Lower leg skin (tissue), 3 donors: Measurements from ENCODE around the gene MAPK10.

Experiments
- POLR2A ChIP-seq, 2 donors: fragments of 450-650 bp; IDR thresholded peaks; one replicate each; pipeline ENCODE4 v1.6.1; 2016 to 2017; ENCODE audit warnings: antibody characterized with exemption in 2 of 2, mild to moderate bottlenecking in 1 of 2, moderate library complexity in 1 of 2
- TF ChIP-seq, protein P1 (sequence below), 3 donors: fragments of 450-650 bp; IDR thresholded peaks; one replicate each; pipeline ENCODE4 v1.5.1; 2016; ENCODE audit warnings: antibody characterized with exemption in 3 of 3, mild to moderate bottlenecking in 3 of 3, moderate library complexity in 2 of 3

DNA sequence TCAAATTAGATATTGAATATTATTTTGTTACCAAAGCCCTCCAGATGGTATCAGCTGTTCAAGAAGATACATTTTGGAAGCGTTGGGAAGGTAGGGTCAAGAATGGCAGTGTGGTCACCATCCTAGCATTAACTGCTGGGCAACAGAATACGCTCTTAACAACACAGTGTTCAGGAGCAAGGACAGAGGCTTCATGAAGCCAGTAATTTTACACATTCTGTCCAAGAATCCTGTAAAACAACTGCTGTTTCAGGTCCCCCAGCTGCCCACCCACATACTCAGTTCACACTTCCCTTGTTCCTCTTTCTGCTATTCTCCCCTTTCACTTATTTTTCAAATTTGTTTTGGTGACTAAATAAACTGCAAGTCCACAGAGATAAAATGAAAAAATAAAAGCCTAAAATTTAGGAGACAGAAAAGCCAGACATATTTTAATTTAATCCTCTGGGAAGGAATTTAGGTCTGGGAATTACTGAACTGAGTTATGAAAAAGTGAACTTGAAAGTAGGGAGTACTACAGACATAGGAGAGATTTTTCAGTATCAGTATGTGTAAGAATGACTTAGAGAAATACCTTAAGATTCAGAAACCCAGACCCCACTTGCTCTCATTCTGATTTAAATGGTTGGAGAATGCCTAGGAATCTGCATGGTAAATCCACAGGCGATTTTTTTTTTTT lies 406.7 kb downstream of the MAPK10 start:
- TF ChIP-seq, protein P1, sequence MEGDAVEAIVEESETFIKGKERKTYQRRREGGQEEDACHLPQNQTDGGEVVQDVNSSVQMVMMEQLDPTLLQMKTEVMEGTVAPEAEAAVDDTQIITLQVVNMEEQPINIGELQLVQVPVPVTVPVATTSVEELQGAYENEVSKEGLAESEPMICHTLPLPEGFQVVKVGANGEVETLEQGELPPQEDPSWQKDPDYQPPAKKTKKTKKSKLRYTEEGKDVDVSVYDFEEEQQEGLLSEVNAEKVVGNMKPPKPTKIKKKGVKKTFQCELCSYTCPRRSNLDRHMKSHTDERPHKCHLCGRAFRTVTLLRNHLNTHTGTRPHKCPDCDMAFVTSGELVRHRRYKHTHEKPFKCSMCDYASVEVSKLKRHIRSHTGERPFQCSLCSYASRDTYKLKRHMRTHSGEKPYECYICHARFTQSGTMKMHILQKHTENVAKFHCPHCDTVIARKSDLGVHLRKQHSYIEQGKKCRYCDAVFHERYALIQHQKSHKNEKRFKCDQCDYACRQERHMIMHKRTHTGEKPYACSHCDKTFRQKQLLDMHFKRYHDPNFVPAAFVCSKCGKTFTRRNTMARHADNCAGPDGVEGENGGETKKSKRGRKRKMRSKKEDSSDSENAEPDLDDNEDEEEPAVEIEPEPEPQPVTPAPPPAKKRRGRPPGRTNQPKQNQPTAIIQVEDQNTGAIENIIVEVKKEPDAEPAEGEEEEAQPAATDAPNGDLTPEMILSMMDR (IDR thresholded peaks at IDR 0.05) = no peak
- TF ChIP-seq POLR2A (IDR thresholded peaks at IDR 0.05) = no peak
